Trophoblast cell (in vitro differentiated cells and primary cell): ENCODE data around the gene RPUSD1.

Experiments used
- DNase-seq, 2 donors: peaks; one replicate each; pipeline ENCODE4 v3.0.0-alpha.2; 2016
- H2AFZ ChIP-seq: 2 replicates; pipeline ENCODE4 v1.6.1; 2013; ENCODE audit warnings: low read length, moderate library complexity, mild to moderate bottlenecking; ENCODE audit not compliant: insufficient read depth, poor library complexity
- H2AK5ac ChIP-seq: 2 replicates; pipeline ENCODE4 v1.6.1; 2013; ENCODE audit warnings: mild to moderate bottlenecking, low read length
- H2BK120ac ChIP-seq: 2 replicates; pipeline ENCODE4 v1.6.1; 2013; ENCODE audit warnings: low read length, mild to moderate bottlenecking, moderate library complexity; ENCODE audit not compliant: insufficient read depth, poor library complexity
- H2BK12ac ChIP-seq: 2 replicates; pipeline ENCODE4 v1.6.1; 2013; ENCODE audit warnings: mild to moderate bottlenecking, low read length, moderate library complexity
- H2BK5ac ChIP-seq: 2 replicates; pipeline ENCODE4 v1.6.1; 2013; ENCODE audit warnings: low read length, low read depth, moderate library complexity, mild to moderate bottlenecking; ENCODE audit not compliant: poor library complexity
- H3K14ac ChIP-seq: 2 replicates; pipeline ENCODE4 v1.6.1; 2013; ENCODE audit warnings: mild to moderate bottlenecking, low read length
- H3K18ac ChIP-seq: 2 replicates; pipeline ENCODE4 v1.6.1; 2013; ENCODE audit warnings: mild to moderate bottlenecking, low read length
- H3K23ac ChIP-seq: 2 replicates; pipeline ENCODE4 v1.6.1; 2013; ENCODE audit warnings: low read length
- H3K27ac ChIP-seq: 2 replicates; pipeline ENCODE4 v1.5.1; 2013; ENCODE audit warnings: low read depth, mild to moderate bottlenecking, inconsistent platforms, low read length, moderate library complexity
- H3K27me3 ChIP-seq: 2 replicates; pipeline ENCODE4 v1.6.1; 2013; ENCODE audit warnings: inconsistent platforms, mild to moderate bottlenecking, low read length, moderate library complexity; ENCODE audit not compliant: insufficient read depth
- H3K36me3 ChIP-seq, 2 experiments: 1 replicate in 1 of 2; 2 replicates in 1 of 2; pipeline ENCODE4 v1.6.1; 2013; ENCODE audit warnings: low read length in 2 of 2, mild to moderate bottlenecking in 2 of 2, moderate library complexity in 1 of 2; ENCODE audit not compliant: insufficient read depth in 2 of 2, control insufficient read depth in 1 of 2
- H3K4ac ChIP-seq: 2 replicates; pipeline ENCODE4 v1.6.1; 2013; ENCODE audit warnings: low read depth, mild to moderate bottlenecking, low read length, moderate library complexity
- H3K4me1 ChIP-seq, 2 experiments: 1 replicate in 1 of 2; 2 replicates in 1 of 2; pipeline ENCODE4 v1.6.1; 2013; ENCODE audit warnings: low read length in 2 of 2, mild to moderate bottlenecking in 2 of 2, moderate library complexity in 1 of 2; ENCODE audit not compliant: insufficient read depth in 2 of 2, control insufficient read depth in 1 of 2
- H3K4me2 ChIP-seq: 2 replicates; pipeline ENCODE4 v1.6.1; 2013; ENCODE audit warnings: inconsistent platforms, mild to moderate bottlenecking, low read length, moderate library complexity
- H3K4me3 ChIP-seq: 2 replicates; pipeline ENCODE4 v1.5.1; 2013; ENCODE audit warnings: mild to moderate bottlenecking, low read depth, low read length, inconsistent platforms
- H3K79me1 ChIP-seq: one replicate; pipeline ENCODE4 v1.6.1; 2013; ENCODE audit warnings: low read length
- H3K79me2 ChIP-seq: 2 replicates; pipeline ENCODE4 v1.6.1; 2013; ENCODE audit warnings: low read length, mild to moderate bottlenecking; ENCODE audit not compliant: control insufficient read depth, insufficient read depth, poor library complexity
- H3K9ac ChIP-seq: 2 replicates; pipeline ENCODE4 v1.6.1; 2013; ENCODE audit warnings: mild to moderate bottlenecking, low read length
- H3K9me3 ChIP-seq: 2 replicates; pipeline ENCODE4 v1.6.1; 2013; ENCODE audit warnings: low read depth, mild to moderate bottlenecking, control low read depth, inconsistent platforms, low read length; ENCODE audit not compliant: insufficient read depth
- H4K12ac ChIP-seq: 2 replicates; pipeline ENCODE4 v1.6.1; 2013; ENCODE audit warnings: low read depth, mild to moderate bottlenecking, low read length, moderate library complexity
- H4K8ac ChIP-seq: 2 replicates; pipeline ENCODE4 v1.6.1; 2013; ENCODE audit warnings: low read depth, mild to moderate bottlenecking, low read length, moderate library complexity
- H4K91ac ChIP-seq: one replicate; pipeline ENCODE4 v1.6.1; 2013; ENCODE audit warnings: low read depth, mild to moderate bottlenecking, low read length, moderate library complexity
- WGBS: extraction: QIAGEN DNeasy Blood & Tissue Kit; methylation state at CpG from one replicate; pipeline ENCODE4 v1.1.7; 2013; ENCODE audit warnings: missing lambda C conversion rate; ENCODE audit not compliant: insufficient read length, insufficient coverage; ENCODE audit errors: extremely low coverage; 5-methylcytosine and 5-hydroxymethylcytosine counted together

Gene RPUSD1

DNA sequence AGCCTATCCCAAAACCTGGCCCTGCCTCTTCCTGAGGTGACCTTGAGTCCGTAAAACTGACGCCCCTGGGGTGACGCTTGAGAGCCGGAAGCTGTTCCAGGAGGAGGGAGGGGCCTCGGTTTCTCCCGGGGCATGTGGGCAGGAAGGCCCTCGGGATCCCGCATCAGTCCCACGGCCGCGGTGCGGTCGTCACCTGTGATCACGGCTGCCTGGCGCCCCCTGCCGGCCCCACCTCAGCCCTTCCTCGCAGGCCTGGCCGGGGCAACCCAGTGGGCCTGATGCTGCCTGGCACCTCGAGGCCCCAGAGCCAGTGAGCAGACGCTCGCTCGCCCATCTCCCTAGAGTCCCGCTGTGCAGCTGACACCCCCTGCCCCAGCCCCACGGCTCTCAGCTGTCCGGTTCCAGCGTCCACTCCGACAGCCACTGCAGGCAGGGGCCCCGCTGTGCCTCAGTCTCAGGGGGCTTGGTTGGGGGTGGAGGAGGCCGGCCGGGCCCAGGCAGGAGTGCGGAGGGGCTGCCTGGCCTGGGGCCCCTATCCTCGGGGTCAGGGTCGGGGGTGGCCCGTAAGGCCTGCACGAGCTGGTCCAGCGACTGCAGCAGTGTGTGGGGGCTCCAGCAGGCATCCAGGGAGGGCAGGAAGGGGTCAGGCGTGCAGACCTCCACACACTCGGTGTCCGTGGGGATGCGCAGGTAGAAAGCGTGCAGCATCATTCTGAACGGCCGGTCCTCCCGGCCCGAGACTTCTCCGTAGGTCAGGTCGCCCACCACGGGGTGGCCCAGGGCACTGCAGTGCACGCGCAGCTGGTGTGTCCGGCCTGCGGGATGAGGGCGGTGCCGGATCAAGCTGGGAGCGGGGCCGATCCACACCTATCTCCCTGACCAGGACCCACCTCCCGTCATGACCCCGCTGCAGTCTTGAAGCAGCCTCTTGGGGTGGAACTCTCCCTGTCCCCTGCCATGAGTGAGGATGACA, 2.3 kb downstream of the RPUSD1 start:
- no peak overlapping the region for H2AFZ ChIP-seq
- no peak overlapping the region for H3K9ac ChIP-seq
- peaks cover 29 to 40% of the 10 kb centered on the region in 2 experiments for H3K36me3 ChIP-seq
- peaks cover 8% of the 10 kb centered on the region for H3K79me2 ChIP-seq
- H3K27me3 ChIP-seq = no peaks in the 10 kb centered on the region
- H3K4me3 ChIP-seq = no peak overlapping the region
- H3K14ac ChIP-seq = no peak overlapping the region
- H3K18ac ChIP-seq = no peak overlapping the region
- peaks cover 6 to 16% of the 10 kb centered on the region in 2 experiments for H3K4me1 ChIP-seq
- H3K9me3 ChIP-seq = peaks cover 2% of the 10 kb centered on the region
- no peak overlapping the region for H4K91ac ChIP-seq
- no peak overlapping the region for H4K8ac ChIP-seq
- no peak overlapping the region for H2AK5ac ChIP-seq
- H3K79me1 ChIP-seq = peaks cover 5% of the 10 kb centered on the region
- no peak overlapping the region for H3K23ac ChIP-seq
- peak; percentile 75 to 87 for DNase-seq
- no peak overlapping the region for H3K27ac ChIP-seq
- no peak overlapping the region for H3K4me2 ChIP-seq
- H2BK120ac ChIP-seq = no peak overlapping the region
- no CpG with 5 or more reads among the region's 58 CpGs for WGBS
- H4K12ac ChIP-seq = no peak overlapping the region
- H3K4ac ChIP-seq = no peak overlapping the region
- H2BK12ac ChIP-seq = no peak overlapping the region
- H2BK5ac ChIP-seq = no peak overlapping the region

DNA sequence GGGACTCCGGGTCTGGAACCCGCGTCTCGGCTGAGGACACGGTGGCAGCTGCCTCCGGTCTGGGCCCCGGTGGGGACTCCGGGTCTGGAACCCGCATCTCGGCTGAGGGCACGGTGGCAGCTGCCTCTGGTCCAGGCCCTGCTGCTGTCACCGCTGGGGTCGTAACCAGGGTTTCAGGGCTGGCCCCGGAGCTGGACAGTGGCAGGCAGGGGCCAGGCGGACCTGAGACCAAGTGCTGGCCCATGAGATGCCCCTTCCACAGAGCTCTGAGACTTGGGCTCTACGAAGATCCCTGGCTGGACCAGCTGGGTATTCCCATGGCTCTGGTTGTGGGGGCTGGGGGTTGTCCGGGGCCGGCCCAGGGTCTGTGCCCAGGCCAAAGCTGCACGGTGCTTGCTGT, 3.8 kb downstream of the RPUSD1 start:
- Histone ChIP-seq H2BK12ac (no peak overlapping the region), H4K12ac (no peak overlapping the region), H3K14ac (no peak overlapping the region), H3K4ac (no peak overlapping the region), H3K4me1 (peaks cover 6 to 15% of the 10 kb centered on the region in 2 experiments), H2AFZ (no peak overlapping the region), H2BK5ac (no peak overlapping the region), H3K27ac (no peak overlapping the region), H4K8ac (no peak overlapping the region), H3K18ac (no peak overlapping the region), H3K9me3 (peaks cover 4% of the 10 kb centered on the region), H3K27me3 (no peaks in the 10 kb centered on the region), H4K91ac (no peak overlapping the region), H3K79me1 (peaks cover 5% of the 10 kb centered on the region), H3K23ac (no peak overlapping the region), H3K9ac (no peak overlapping the region), H3K36me3 (peaks cover 17 to 26% of the 10 kb centered on the region in 2 experiments), H3K79me2 (peaks cover 8% of the 10 kb centered on the region), H3K4me2 (no peak overlapping the region), H2BK120ac (no peak overlapping the region), H3K4me3 (no peak overlapping the region), H2AK5ac (no peak overlapping the region)
- WGBS = no CpG with 5 or more reads among the region's 19 CpGs
- no peak for DNase-seq

DNA sequence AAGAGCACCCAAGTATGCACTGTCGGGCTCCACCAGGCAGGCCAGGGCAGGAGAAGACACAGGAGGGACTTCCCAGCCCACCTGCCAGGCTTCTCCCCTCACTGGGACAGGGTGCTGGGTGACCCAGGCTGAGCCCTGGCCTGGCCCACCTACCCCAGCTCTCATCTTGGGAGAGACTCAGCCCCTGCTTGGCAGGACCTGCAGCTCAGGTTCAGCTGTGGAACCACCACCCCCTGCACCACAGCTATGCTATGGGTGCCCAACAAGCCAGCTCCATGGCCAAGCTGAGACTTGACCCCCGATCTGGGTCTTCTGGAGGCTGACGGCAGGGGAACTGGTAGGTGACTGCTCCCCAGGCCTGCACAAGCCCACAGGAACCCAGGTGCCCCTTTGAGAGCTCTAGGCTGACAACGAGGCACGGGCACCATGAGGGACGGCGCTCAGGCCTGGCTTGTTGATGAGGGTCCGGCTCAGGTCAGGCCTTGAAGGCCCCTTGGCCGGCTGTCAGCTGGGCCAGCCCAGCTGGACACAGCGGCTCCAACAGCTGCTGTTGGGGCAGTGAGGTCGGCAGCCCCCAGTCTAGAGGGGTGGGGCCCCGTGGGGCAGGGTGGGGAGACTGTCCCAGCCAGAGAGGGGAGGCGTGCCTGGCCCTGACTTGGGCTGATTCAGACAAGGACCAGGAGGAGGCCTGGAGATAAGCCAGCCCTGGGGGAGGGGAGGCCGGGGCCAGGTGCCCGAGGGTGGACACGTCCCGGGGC, 4.6 kb downstream of the RPUSD1 start:
- Histone ChIP-seq H3K23ac (no peak overlapping the region), H2AFZ (no peak overlapping the region), H3K79me1 (peaks cover 2% of the 10 kb centered on the region), H3K36me3 (peaks cover 16 to 23% of the 10 kb centered on the region in 2 experiments), H3K4me3 (no peak overlapping the region), H3K27ac (no peak overlapping the region), H3K27me3 (no peaks in the 10 kb centered on the region), H3K14ac (no peak overlapping the region), H4K91ac (no peak overlapping the region), H2BK12ac (no peak overlapping the region), H4K8ac (no peak overlapping the region), H2BK5ac (no peak overlapping the region), H2BK120ac (no peak overlapping the region), H3K9ac (no peak overlapping the region), H3K4ac (no peak overlapping the region), H4K12ac (no peak overlapping the region), H3K4me2 (no peak overlapping the region), H3K79me2 (peaks cover 1% of the 10 kb centered on the region), H2AK5ac (no peak overlapping the region), H3K9me3 (peaks cover 4% of the 10 kb centered on the region), H3K4me1 (peaks cover 0 to 8% of the 10 kb centered on the region in 2 experiments), H3K18ac (no peak overlapping the region)
- WGBS = no CpG with 5 or more reads among the region's 17 CpGs
- peak in 1 of 2 donors; percentile 37 for DNase-seq

DNA sequence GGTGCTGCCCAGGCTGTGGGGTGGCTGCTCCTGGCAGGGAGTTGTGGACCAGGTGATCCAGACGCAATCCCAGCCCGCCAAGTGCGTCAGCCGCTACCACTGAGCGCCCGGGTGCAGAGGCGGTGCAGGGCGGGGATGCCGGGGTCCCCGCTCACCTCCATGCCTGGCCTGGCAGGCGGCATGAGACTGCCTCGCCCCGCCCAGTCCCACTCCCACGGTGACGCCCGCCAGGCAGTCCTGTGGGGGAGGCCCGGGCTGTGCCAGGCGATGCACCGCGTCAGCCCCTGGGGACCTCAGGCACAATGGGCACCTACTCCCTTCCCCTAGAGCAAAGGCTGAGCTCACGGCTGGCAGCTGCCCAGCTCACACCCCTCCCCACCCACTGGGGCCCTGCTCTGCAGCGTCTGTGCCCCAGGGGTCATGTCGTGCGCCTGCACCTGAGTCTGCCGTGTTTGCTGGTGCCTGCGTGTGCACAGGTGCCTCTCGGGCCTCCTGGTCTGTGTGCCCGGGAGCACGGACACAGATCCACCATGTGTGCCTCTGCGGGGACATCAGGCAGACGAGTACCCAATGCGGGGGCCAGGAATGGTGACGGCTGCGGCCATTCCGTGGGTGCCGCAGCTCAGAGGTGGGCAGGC, 5.3 kb downstream of the RPUSD1 start:
- H2AK5ac ChIP-seq = no peak overlapping the region
- H3K14ac ChIP-seq = no peak overlapping the region
- no peak overlapping the region for H4K91ac ChIP-seq
- no CpG with 5 or more reads among the region's 36 CpGs for WGBS
- no peak overlapping the region for H3K9ac ChIP-seq
- peaks cover 4% of the 10 kb centered on the region for H3K9me3 ChIP-seq
- H3K36me3 ChIP-seq = peaks cover 16 to 23% of the 10 kb centered on the region in 2 experiments
- no peaks in the 10 kb centered on the region for H3K79me1 ChIP-seq
- H3K27ac ChIP-seq = no peak overlapping the region
- no peak overlapping the region for H3K23ac ChIP-seq
- H2BK5ac ChIP-seq = no peak overlapping the region
- H3K79me2 ChIP-seq = no peaks in the 10 kb centered on the region
- H3K4me3 ChIP-seq = no peak overlapping the region
- H2BK120ac ChIP-seq = no peak overlapping the region
- no peak overlapping the region for H4K8ac ChIP-seq
- no peak overlapping the region for H4K12ac ChIP-seq
- H3K4me2 ChIP-seq = no peak overlapping the region
- no peaks in the 10 kb centered on the region for H3K27me3 ChIP-seq
- H2AFZ ChIP-seq = no peak overlapping the region
- no peak overlapping the region for H3K18ac ChIP-seq
- H3K4me1 ChIP-seq = peaks cover 4 to 11% of the 10 kb centered on the region in 2 experiments
- no peak for DNase-seq
- H3K4ac ChIP-seq = no peak overlapping the region
- H2BK12ac ChIP-seq = no peak overlapping the region
